Stimulated activated CD8-positive, alpha-beta memory T cell treated with anti-CD3 and anti-CD28 coated beads, Interleukin-4, amount 100 ng/mL, for 1 hour (primary cell): ENCODE data around the gene HAPSTR1.
A peak's percentile ranks its signal among the peaks of the same experiment; 100 is the strongest.
"Not testable (repeated sequence)": the region's sequence is repeated elsewhere in the genome, so short reads cannot be mapped to it uniquely, and the experiment has no call there.

Experiments used
- DNase-seq, 2 donors: peaks; one replicate each; pipeline ENCODE4 v3.0.0-alpha.2; 2020; ENCODE audit warnings: low read depth in 2 of 2, low spot score in 1 of 2

The HAPSTR1 gene

GRCh38 chr16:9070254-9070653, 21.2 kb upstream of the HAPSTR1 start:
- no peak for DNase-seq

- no peak for DNase-seq
Observed at GRCh38 chr16:9071377-9071776, 20.1 kb upstream of the HAPSTR1 start.

- DNase-seq = no peak
Observed at GRCh38 chr16:9072806-9073341, 18.6 kb upstream of the HAPSTR1 start.

GRCh38 chr16:9075299-9076071, 16.0 kb upstream of the HAPSTR1 start:
- no peak for DNase-seq

GRCh38 chr16:9077091-9077809, 14.2 kb upstream of the HAPSTR1 start:
- no peak for DNase-seq

- DNase-seq = not testable (repeated sequence)
Observed at GRCh38 chr16:9078467-9079429, 12.7 kb upstream of the HAPSTR1 start.

GRCh38 chr16:9079430-9079812, 12.0 kb upstream of the HAPSTR1 start:
- DNase-seq = no peak

GRCh38 chr16:9081158-9081557, 10.3 kb upstream of the HAPSTR1 start:
- DNase-seq = no peak

- DNase-seq = no peak
Observed at GRCh38 chr16:9081843-9082242, 9.6 kb upstream of the HAPSTR1 start.

GRCh38 chr16:9082422-9082821, 9.0 kb upstream of the HAPSTR1 start:
- DNase-seq = no peak

- DNase-seq = not testable (repeated sequence)
Observed at GRCh38 chr16:9087733-9088132, 3.7 kb upstream of the HAPSTR1 start.

GRCh38 chr16:9088848-9089247, 2.6 kb upstream of the HAPSTR1 start:
- DNase-seq = no peak

- DNase-seq = no peak
Observed at GRCh38 chr16:9089660-9090059, 1.8 kb upstream of the HAPSTR1 start.

GRCh38 chr16:9090101-9090959, 1.1 kb upstream of the HAPSTR1 start:
- no peak for DNase-seq

- peak in 1 of 2 donors; percentile 19 for DNase-seq
Observed at GRCh38 chr16:9091867-9092281, 430 bp downstream of the HAPSTR1 start.

GRCh38 chr16:9092282-9092977, 986 bp downstream of the HAPSTR1 start:
- DNase-seq = peak in 1 of 2 donors; percentile 30

- DNase-seq = no peak
Observed at GRCh38 chr16:9092978-9093344, 1.5 kb downstream of the HAPSTR1 start.

- no peak for DNase-seq
Observed at GRCh38 chr16:9094011-9094846, 2.8 kb downstream of the HAPSTR1 start.

GRCh38 chr16:9095171-9095570, 3.7 kb downstream of the HAPSTR1 start:
- DNase-seq = no peak
